Mesothelial cell of epicardium (in vitro differentiated cells): Measurements from ENCODE around the gene TXLNB. TPM values are rescaled to one million over a fixed set of nuclear protein-coding genes. Genes with fewer than 3 reads are reported as not detected.
A peak's percentile ranks its signal among the peaks of the same experiment; 100 is the strongest.

ENCODE experiments used
- DNase-seq, 2 experiments: peaks; one replicate each; pipeline ENCODE4 v3.0.0; 2021; ENCODE audit warnings: low spot score in 2 of 2; ENCODE audit not compliant: unreplicated experiment in 2 of 2
- H3K27ac Mint-ChIP-seq: 2 replicates; pipeline ENCODE4 v1.8.0; 2021; ENCODE audit warnings: mixed read lengths
- H3K27me3 Mint-ChIP-seq: 2 replicates; pipeline ENCODE4 v1.8.0; 2021; ENCODE audit warnings: low read depth, mixed read lengths
- H3K36me3 Mint-ChIP-seq: 2 replicates; pipeline ENCODE4 v1.8.0; 2021; ENCODE audit warnings: mixed read lengths
- H3K4me1 Mint-ChIP-seq: 2 replicates; pipeline ENCODE4 v1.8.0; 2021; ENCODE audit warnings: mixed read lengths
- H3K4me3 Mint-ChIP-seq: 2 replicates; pipeline ENCODE4 v1.8.0; 2021; ENCODE audit warnings: mild to moderate bottlenecking, moderate library complexity, mixed read lengths
- H3K9me3 Mint-ChIP-seq: 2 replicates; pipeline ENCODE4 v1.8.0; 2021; ENCODE audit warnings: mixed read lengths
- CTCF ChIP-seq: fragments of 200-600 bp; sonication (generic); IDR thresholded peaks from one replicate; pipeline ENCODE4 v1.5.0; 2021; ENCODE audit warnings: antibody characterized with exemption; ENCODE audit not compliant: unreplicated experiment
- total RNA-seq: library from RNA; stranded (reverse); gene quantifications from 3 replicates; pipeline ENCODE4 v1.2.1, GENCODE V29; 2021

Gene TXLNB
- total RNA-seq, 1 donor from 2014 or later: 0.67 TPM

GRCh38 chr6:139250296-139251044 is 41.3 kb downstream of the TXLNB start:
- no peak overlapping the region for H3K27ac Mint-ChIP-seq

GRCh38 chr6:139249395-139249794 is 42.4 kb downstream of the TXLNB start:
- Mint-ChIP-seq H3K4me1 (peaks cover 25% of the 10 kb centered on the region), H3K9me3 (no peaks in the 10 kb centered on the region), H3K36me3 (no peaks in the 10 kb centered on the region), H3K27ac (no peak overlapping the region), H3K4me3 (no peak overlapping the region), H3K27me3 (no peaks in the 10 kb centered on the region)
- TF ChIP-seq CTCF: no peak
- no peak for DNase-seq

More at GRCh38 chr6:139250296-139251044, 41.3 kb downstream of the TXLNB start:
- H3K4me1 Mint-ChIP-seq: peaks cover 16% of the 10 kb centered on the region
- H3K4me3 Mint-ChIP-seq: no peak overlapping the region
- TF ChIP-seq CTCF: peak; percentile 27
- H3K9me3 Mint-ChIP-seq: no peaks in the 10 kb centered on the region
- H3K36me3 Mint-ChIP-seq: no peaks in the 10 kb centered on the region
- no peaks in the 10 kb centered on the region for H3K27me3 Mint-ChIP-seq
- DNase-seq: peak in 1 of 2 experiments; percentile 46

- Mint-ChIP-seq H3K4me1 (peaks cover 29% of the 10 kb centered on the region), H3K36me3 (no peaks in the 10 kb centered on the region), H3K27ac (no peak overlapping the region), H3K4me3 (no peak overlapping the region), H3K27me3 (no peaks in the 10 kb centered on the region), H3K9me3 (no peaks in the 10 kb centered on the region)
- DNase-seq: no peak
- TF ChIP-seq CTCF: no peak
Measured at GRCh38 chr6:139248911-139249310, 42.9 kb downstream of the TXLNB start.

GRCh38 chr6:139247618-139248017 is 44.2 kb downstream of the TXLNB start:
- TF ChIP-seq CTCF: no peak
- H3K9me3 Mint-ChIP-seq: no peaks in the 10 kb centered on the region
- peaks cover 41% of the 10 kb centered on the region for H3K4me1 Mint-ChIP-seq
- DNase-seq: no peak
- H3K4me3 Mint-ChIP-seq: no peak overlapping the region
- no peak overlapping the region for H3K27ac Mint-ChIP-seq
- H3K36me3 Mint-ChIP-seq: no peaks in the 10 kb centered on the region
- H3K27me3 Mint-ChIP-seq: no peaks in the 10 kb centered on the region

GRCh38 chr6:139243536-139243935 is 48.3 kb downstream of the TXLNB start:
- Mint-ChIP-seq H3K9me3 (no peaks in the 10 kb centered on the region), H3K36me3 (no peaks in the 10 kb centered on the region), H3K4me1 (peaks cover 49% of the 10 kb centered on the region), H3K27ac (no peak overlapping the region), H3K27me3 (no peaks in the 10 kb centered on the region), H3K4me3 (no peak overlapping the region)
- TF ChIP-seq CTCF: no peak
- DNase-seq: no peak
